Measurements from ENCODE around the gene GATB.

DNA sequence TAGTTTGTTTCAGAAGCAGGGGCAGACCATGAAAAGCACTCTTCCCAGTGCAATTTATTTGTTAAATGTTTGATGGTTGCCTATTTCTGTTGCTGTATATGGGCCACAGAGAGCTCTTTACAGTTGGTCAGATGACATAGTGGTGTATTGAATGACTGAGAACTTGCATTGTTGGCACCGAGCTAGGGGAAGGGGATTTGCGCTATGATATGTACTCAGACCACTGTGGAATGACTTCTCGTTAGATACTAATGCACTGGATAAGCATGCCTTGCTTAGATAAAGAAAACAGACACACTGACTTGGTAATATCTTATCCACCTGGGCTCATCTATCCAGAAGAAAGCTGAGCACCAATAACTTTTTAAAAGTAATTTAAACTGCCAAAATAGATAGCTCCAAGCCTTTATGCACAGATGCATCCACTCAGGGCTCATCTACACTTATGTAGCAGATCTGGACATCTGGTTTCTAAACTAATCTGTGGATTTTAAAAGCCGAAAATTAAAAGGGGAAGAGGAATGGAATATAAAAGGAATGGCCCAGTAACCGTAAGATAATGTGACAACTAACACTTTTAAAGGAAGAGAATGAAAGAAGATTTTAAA is 132.7 kb downstream of the GATB start:
- TF ChIP-seq, protein P1, sequence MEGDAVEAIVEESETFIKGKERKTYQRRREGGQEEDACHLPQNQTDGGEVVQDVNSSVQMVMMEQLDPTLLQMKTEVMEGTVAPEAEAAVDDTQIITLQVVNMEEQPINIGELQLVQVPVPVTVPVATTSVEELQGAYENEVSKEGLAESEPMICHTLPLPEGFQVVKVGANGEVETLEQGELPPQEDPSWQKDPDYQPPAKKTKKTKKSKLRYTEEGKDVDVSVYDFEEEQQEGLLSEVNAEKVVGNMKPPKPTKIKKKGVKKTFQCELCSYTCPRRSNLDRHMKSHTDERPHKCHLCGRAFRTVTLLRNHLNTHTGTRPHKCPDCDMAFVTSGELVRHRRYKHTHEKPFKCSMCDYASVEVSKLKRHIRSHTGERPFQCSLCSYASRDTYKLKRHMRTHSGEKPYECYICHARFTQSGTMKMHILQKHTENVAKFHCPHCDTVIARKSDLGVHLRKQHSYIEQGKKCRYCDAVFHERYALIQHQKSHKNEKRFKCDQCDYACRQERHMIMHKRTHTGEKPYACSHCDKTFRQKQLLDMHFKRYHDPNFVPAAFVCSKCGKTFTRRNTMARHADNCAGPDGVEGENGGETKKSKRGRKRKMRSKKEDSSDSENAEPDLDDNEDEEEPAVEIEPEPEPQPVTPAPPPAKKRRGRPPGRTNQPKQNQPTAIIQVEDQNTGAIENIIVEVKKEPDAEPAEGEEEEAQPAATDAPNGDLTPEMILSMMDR (optimal IDR thresholded peaks at IDR 0.05 in 1 of 3, IDR thresholded peaks at IDR 0.05 in 1 of 3, conservative IDR thresholded peaks at IDR 0.05 in 1 of 3; ENCODE audit: extremely low read depth in 1 of 3, insufficient read depth in 2 of 3, low read length in 3 of 3) = no peak
- no peak for TF ChIP-seq EZH2 (IDR thresholded peaks at IDR 0.05; ENCODE audit: low read length)

Data from keratinocyte (primary cell).